Thyroid gland (tissue), 4 donors: Measurements from ENCODE around the gene RNF220. TPM values are rescaled to one million over a fixed set of nuclear protein-coding genes. Genes with fewer than 3 reads are reported as not detected.

Source experiments
- DNase-seq, 2 donors: peaks; one replicate each; pipeline ENCODE4 v3.0.0-alpha.2; 2019
- H3K27ac ChIP-seq, 3 donors: fragments of 200-600 bp; sonication (generic); 1 replicate in 2 of 3; 2 replicates in 1 of 3; pipeline ENCODE4 v1.5.1; 2016 to 2019; ENCODE audit warnings: mild to moderate bottlenecking in 1 of 3, moderate library complexity in 1 of 3
- H3K27me3 ChIP-seq: fragments of 200-600 bp; sonication (generic); one replicate; pipeline ENCODE4 v1.5.1; 2019
- H3K36me3 ChIP-seq, 2 donors: fragments of 200-600 bp; sonication (generic); one replicate each; pipeline ENCODE4 v1.5.1; 2016 to 2019
- H3K4me1 ChIP-seq, 2 donors: fragments of 200-600 bp; sonication (generic); one replicate each; pipeline ENCODE4 v1.5.1; 2017 to 2019
- H3K4me3 ChIP-seq, 3 donors: fragments of 200-600 bp; sonication (generic); replicated peaks in 1 of 3; 1 replicate in 2 of 3; 2 replicates in 1 of 3; pipeline ENCODE4 v1.5.1; 2016; ENCODE audit warnings: mild to moderate bottlenecking in 1 of 3
- H3K9me3 ChIP-seq: fragments of 200-600 bp; sonication (generic); one replicate; pipeline ENCODE4 v1.5.1; 2017
- CTCF ChIP-seq, 6 experiments: fragments of 200-600 bp in 3 of 6; fragments of 450-650 bp in 3 of 6; sonication (generic) in 3 of 6; IDR thresholded peaks; one replicate each; pipeline ENCODE4 v1.5.1; 2016 to 2019; ENCODE audit warnings: antibody characterized with exemption in 6 of 6, mild to moderate bottlenecking in 2 of 6, inconsistent platforms in 1 of 6, moderate library complexity in 1 of 6
- POLR2A ChIP-seq, 2 donors: fragments of 450-650 bp; IDR thresholded peaks; one replicate each; pipeline ENCODE4 v1.6.1; 2017; ENCODE audit warnings: antibody characterized with exemption in 2 of 2, mild to moderate bottlenecking in 2 of 2, moderate library complexity in 1 of 2
- WGBS, 2 donors: methylation state at CpG; one replicate each; pipeline ENCODE4 v1.1.5; 2017; 5-methylcytosine and 5-hydroxymethylcytosine counted together
- intact Hi-C: fragments of 100-400 bp; cut with DNase I; formaldehyde crosslinking; loops from one replicate; pipeline ENCODE4 v1.15.1; 2023
- total RNA-seq, 4 donors: library from RNA; depleted of rRNA; stranded (reverse); fragments of >200 nt; gene quantifications; one replicate each; pipeline ENCODE4 v1.2.3, GENCODE V29; 2016

RNF220 gene
- total RNA-seq, 4 donors from 2014 or later, result 88.7 to 117 (median 102) TPM

- WGBS, 2 donors, result 82 to 97% methylated on average over 4 to 5 of the region's 5 CpGs
- Histone ChIP-seq H3K9me3 (no peaks in the 10 kb centered on the region), H3K4me1 (peaks cover 0 to 12% of the 10 kb centered on the region in 2 donors), H3K4me3 (no peak overlapping the region), H3K27ac (no peak overlapping the region), H3K27me3 (no peaks in the 10 kb centered on the region), H3K36me3 (no peaks in the 10 kb centered on the region)
- no peak for DNase-seq
- TF ChIP-seq POLR2A (IDR thresholded peaks at IDR 0.05) (no peak), CTCF (IDR thresholded peaks at IDR 0.05) (no peak)
- intact Hi-C loops, result no loop called here
Observed at GRCh38 chr1:44483089-44483874, 78.2 kb downstream of the RNF220 start.

DNA sequence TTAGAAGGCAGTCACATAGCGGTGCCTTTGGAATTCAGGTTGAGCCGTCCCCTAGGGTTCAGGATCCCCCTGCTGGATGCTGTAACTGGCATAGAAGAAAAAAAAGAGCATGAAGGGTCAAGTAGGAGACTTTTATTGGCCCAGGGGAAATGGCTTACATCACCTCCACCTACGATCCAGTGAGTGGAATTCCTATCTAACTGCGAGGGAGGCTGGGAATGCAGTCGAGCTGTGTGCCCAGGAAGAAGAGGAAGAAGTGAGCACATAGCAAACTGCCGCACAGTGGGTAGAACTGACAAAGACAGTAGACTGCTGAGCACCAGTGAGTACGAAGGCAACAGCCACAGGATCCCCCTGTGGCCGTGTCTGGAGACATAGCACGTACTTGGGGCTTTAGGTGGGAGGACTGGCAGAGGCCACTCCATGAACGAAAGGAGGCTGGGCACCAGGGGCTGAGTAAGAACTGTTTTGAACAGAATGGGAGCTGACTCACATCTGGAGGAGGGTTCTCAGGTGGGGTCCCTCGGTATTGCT, 79.2 kb downstream of the RNF220 start:
- H3K4me3 ChIP-seq, result no peak overlapping the region
- WGBS, 2 donors, result 69 to 70% methylated on average over 11 of the region's 11 CpGs
- TF ChIP-seq POLR2A (IDR thresholded peaks at IDR 0.05) (no peak), CTCF (IDR thresholded peaks at IDR 0.05) (no peak)
- no peak overlapping the region for H3K27ac ChIP-seq
- intact Hi-C loops, result no loop called here
- H3K36me3 ChIP-seq, result no peaks in the 10 kb centered on the region
- no peak for DNase-seq
- peaks cover 0 to 12% of the 10 kb centered on the region in 2 donors for H3K4me1 ChIP-seq
- no peaks in the 10 kb centered on the region for H3K9me3 ChIP-seq
- H3K27me3 ChIP-seq, result no peaks in the 10 kb centered on the region

- H3K27ac ChIP-seq, result peak overlapping the region in 1 of 3 donors; percentile 11
- intact Hi-C loops, result no loop called here
- TF ChIP-seq POLR2A (IDR thresholded peaks at IDR 0.05), result no peak
- no peak for TF ChIP-seq CTCF (IDR thresholded peaks at IDR 0.05)
- no peaks in the 10 kb centered on the region for H3K27me3 ChIP-seq
- WGBS, 2 donors, result 58 to 59% methylated on average over 13 of the region's 13 CpGs
- no peaks in the 10 kb centered on the region for H3K9me3 ChIP-seq
- peaks cover 0 to 12% of the 10 kb centered on the region in 2 donors for H3K4me1 ChIP-seq
- no peak for DNase-seq
- H3K4me3 ChIP-seq, result no peak overlapping the region
- no peaks in the 10 kb centered on the region for H3K36me3 ChIP-seq
Observed at GRCh38 chr1:44485229-44485933, 80.3 kb downstream of the RNF220 start.

- H3K27me3 ChIP-seq, result no peaks in the 10 kb centered on the region
- H3K36me3 ChIP-seq, result no peaks in the 10 kb centered on the region
- no peak overlapping the region for H3K4me3 ChIP-seq
- TF ChIP-seq CTCF (IDR thresholded peaks at IDR 0.05) (no peak), POLR2A (IDR thresholded peaks at IDR 0.05) (no peak)
- WGBS, 2 donors, result 54 to 68% methylated on average over 5 of the region's 5 CpGs
- no peak overlapping the region for H3K27ac ChIP-seq
- H3K4me1 ChIP-seq, result peaks cover 0 to 12% of the 10 kb centered on the region in 2 donors
- intact Hi-C loops, result no loop called here
- no peaks in the 10 kb centered on the region for H3K9me3 ChIP-seq
- DNase-seq, result no peak
Observed at GRCh38 chr1:44485934-44486460, 80.9 kb downstream of the RNF220 start.
